ENCODE measurements around the gene EBF4. TPM values are rescaled to one million over a fixed set of nuclear protein-coding genes. Genes with fewer than 3 reads are reported as not detected.

Gene EBF4
- total and polyA plus RNA-seq, 2 of the 8 experiments (the other 6 are each of a cell fraction or from before 2014, with no cell fraction given), result 1.2 to 2.9 TPM

DNA sequence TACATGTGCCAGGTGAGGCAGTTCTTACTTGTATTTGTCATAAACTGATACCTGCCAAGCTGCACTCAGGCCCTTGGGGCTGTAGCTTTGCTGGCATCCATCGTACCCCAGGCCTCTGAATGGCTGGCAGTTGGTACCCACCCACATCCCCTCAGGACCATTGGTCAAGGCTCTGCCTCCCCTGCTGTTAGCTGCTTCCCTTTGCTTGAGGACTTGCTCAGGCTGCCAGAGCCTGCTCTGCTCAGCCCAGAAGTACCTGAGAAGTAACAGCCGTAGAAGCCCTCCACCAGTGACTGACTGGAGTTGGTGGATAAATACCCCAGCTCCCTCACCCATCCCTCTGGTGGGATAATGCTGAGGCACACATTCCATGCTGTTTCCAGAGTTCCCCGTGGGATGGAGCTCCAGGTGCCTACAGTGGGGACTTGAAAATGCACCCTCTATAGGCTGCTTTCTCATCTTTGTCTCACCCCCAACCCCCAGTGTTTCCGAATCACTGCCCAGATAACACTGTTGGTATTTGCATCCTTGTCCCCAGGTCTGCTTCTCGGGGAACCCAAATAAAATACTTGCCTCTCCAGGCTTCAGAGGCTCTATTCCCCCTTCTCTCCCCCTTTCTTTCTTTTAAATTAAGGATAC, 7.3 kb downstream of the EBF4 start:
- POLR2A ChIA-PET (ENCODE audit: partially characterized antibody), result interaction anchor here (1.1 to 2.3 kb wide), 3 partner anchors 10 to 47 kb away, joined by 3 to 9 read pairs (median 7); partner anchors contain the start of gene NOP56
- no peak overlapping the region for H4K8ac ChIP-seq (ENCODE audit: extremely low read depth, insufficient read depth, low read length)
- 61% methylated on average over 5 of the region's 5 CpGs; no CpG with 5 or more reads in 1 of the 2 experiments for WGBS, 2 experiments (ENCODE audit: extremely low coverage in 1 of 2, insufficient coverage in 1 of 2, insufficient read length in 1 of 2, insufficient replicate concordance in 2 of 2, low coverage in 1 of 2, low lambda C conversion rate in 2 of 2, missing lambda C conversion rate in 1 of 2)

More for the DNA sequence above, 7.3 kb downstream of the EBF4 start:
- no peak overlapping the region for H2BK120ac ChIP-seq (replicated peaks; ENCODE audit: low read depth, low read length)
- CTCF ChIA-PET (ENCODE audit: partially characterized antibody), result interaction anchor here (1.0 to 8.4 kb wide), 9 partner anchors 8 to 118 kb away, joined by 3 to 75 read pairs (median 6); no protein-coding TSS in a partner anchor
- H4K20me1 ChIP-seq (replicated peaks in 1 of 2; ENCODE audit: control insufficient read depth in 1 of 2, insufficient read depth in 2 of 2, low read length in 2 of 2), result peaks cover 0 to 8% of the 10 kb centered on the region in 2 experiments
- no peak for FAIRE-seq
- H3K23ac ChIP-seq (ENCODE audit: insufficient read length), result no peak overlapping the region
- H2AFZ ChIP-seq (ENCODE audit: low read length), result no peak overlapping the region
- H4K5ac ChIP-seq (ENCODE audit: insufficient read length, low read depth, low read length), result no peak overlapping the region
- H3K27me3 ChIP-seq (replicated peaks in 1 of 4; ENCODE audit: control insufficient read depth in 3 of 4, extremely low read depth in 1 of 4, insufficient read depth in 3 of 4, low read length in 3 of 4), result peaks cover 9 to 60% (median 46%) of the 10 kb centered on the region in 4 experiments
- H2BK15ac ChIP-seq (ENCODE audit: low read length), result peak overlapping the region; percentile 88
- H3K4me1 ChIP-seq (replicated peaks in 1 of 4; ENCODE audit: control insufficient read depth in 3 of 4, insufficient read depth in 4 of 4, low read length in 3 of 4), result peaks cover 0 to 28% (median 21%) of the 10 kb centered on the region in 4 experiments; a peak in 6 of 7 replicates
- no peak overlapping the region for H2AK5ac ChIP-seq (ENCODE audit: low read depth, low read length)
- H3K9ac ChIP-seq (replicated peaks in 1 of 4; ENCODE audit: extremely low read depth in 1 of 4, low read depth in 3 of 4, low read length in 3 of 4), result no peak overlapping the region
- no peak overlapping the region for H3K4ac ChIP-seq (replicated peaks; ENCODE audit: insufficient read length, low read depth, low read length)
- no peaks in the 10 kb centered on the region for H3K23me2 ChIP-seq (ENCODE audit: low read depth, low read length)
- H3K79me1 ChIP-seq (ENCODE audit: low read depth, low read length), result no peaks in the 10 kb centered on the region
- no peaks in the 10 kb centered on the region for H3K9me3 ChIP-seq (ENCODE audit: insufficient read depth in 2 of 2, low read depth in 1 of 2, low read length in 1 of 2)
- no peak overlapping the region for H3K4me3 ChIP-seq (ENCODE audit: extremely low read depth in 1 of 4, insufficient read depth in 2 of 4, low read depth in 3 of 4, low read length in 4 of 4)
- no peaks in the 10 kb centered on the region for H3K79me2 ChIP-seq (ENCODE audit: control insufficient read depth in 1 of 2, insufficient read depth in 2 of 2, low read length in 2 of 2)
- peak overlapping the region in 1 of 2 experiments; percentile 27; a peak in 1 of 4 replicates for H3K4me2 ChIP-seq (ENCODE audit: insufficient read depth in 1 of 2, low read depth in 2 of 2, low read length in 2 of 2)
- no peaks in the 10 kb centered on the region for H3K36me3 ChIP-seq (ENCODE audit: control insufficient read depth in 2 of 4, insufficient read depth in 4 of 4, low read length in 3 of 4)
- H3K14ac ChIP-seq (ENCODE audit: insufficient read length), result no peak overlapping the region
- H2BK5ac ChIP-seq (ENCODE audit: low read depth, low read length), result no peak overlapping the region
- no peak overlapping the region for H4K91ac ChIP-seq (replicated peaks; ENCODE audit: insufficient read length, low read length)
- DNase-seq (ENCODE audit: low read depth in 1 of 2, low spot score in 2 of 2), result peak in 1 of 2 experiments; percentile 38
- peak overlapping the region; percentile 60; the same call in 1 of the 2 replicates for H2BK12ac ChIP-seq (ENCODE audit: low read depth, low read length)
- 0 out of 2 replicates have a peak overlapping the region, but pooled peaks have one; percentile 19 for H3K18ac ChIP-seq (ENCODE audit: extremely low read depth, low read length)
- no peak overlapping the region for H3K27ac ChIP-seq (ENCODE audit: low read depth, low read length)
- H2BK20ac ChIP-seq (ENCODE audit: low read length), result peak overlapping the region; percentile 80; the same call in 1 of the 2 replicates
- TF ChIP-seq RAD21 (IDR thresholded peaks at IDR 0.05 in 1 of 2, conservative IDR thresholded peaks at IDR 0.05 in 1 of 2; ENCODE audit: low read depth in 2 of 2, low read length in 2 of 2) (peak; percentile 19 to 38; a peak in 3 of 4 replicates), SAP30 (IDR thresholded peaks at IDR 0.05; ENCODE audit: insufficient read depth, insufficient replicate concordance, low read length) (no peak)
- TF ChIP-seq, protein P1, sequence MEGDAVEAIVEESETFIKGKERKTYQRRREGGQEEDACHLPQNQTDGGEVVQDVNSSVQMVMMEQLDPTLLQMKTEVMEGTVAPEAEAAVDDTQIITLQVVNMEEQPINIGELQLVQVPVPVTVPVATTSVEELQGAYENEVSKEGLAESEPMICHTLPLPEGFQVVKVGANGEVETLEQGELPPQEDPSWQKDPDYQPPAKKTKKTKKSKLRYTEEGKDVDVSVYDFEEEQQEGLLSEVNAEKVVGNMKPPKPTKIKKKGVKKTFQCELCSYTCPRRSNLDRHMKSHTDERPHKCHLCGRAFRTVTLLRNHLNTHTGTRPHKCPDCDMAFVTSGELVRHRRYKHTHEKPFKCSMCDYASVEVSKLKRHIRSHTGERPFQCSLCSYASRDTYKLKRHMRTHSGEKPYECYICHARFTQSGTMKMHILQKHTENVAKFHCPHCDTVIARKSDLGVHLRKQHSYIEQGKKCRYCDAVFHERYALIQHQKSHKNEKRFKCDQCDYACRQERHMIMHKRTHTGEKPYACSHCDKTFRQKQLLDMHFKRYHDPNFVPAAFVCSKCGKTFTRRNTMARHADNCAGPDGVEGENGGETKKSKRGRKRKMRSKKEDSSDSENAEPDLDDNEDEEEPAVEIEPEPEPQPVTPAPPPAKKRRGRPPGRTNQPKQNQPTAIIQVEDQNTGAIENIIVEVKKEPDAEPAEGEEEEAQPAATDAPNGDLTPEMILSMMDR (IDR thresholded peaks at IDR 0.05; ENCODE audit: control extremely low read depth in 1 of 3, insufficient read depth in 1 of 3, low read depth in 1 of 3, low read length in 3 of 3), result peak; percentile 6 to 64 (median 24)
- H3K56ac ChIP-seq (replicated peaks; ENCODE audit: insufficient read length, low read depth, low read length), result no peak overlapping the region

All from H1 (cell line).